Sigmoid colon (tissue), 4 donors: ENCODE measurements around the gene CD53.

Experiments
- EP300 ChIP-seq, 4 donors: sonication (generic); formaldehyde crosslinking; IDR thresholded peaks; one replicate each; pipeline ENCODE4 v1.6.1; 2017; ENCODE audit warnings: antibody characterized with exemption in 4 of 4
- POLR2A ChIP-seq, 2 donors: fragments of 450-650 bp; IDR thresholded peaks; one replicate each; pipeline ENCODE4 v1.6.1; 2016; ENCODE audit warnings: antibody characterized with exemption in 2 of 2, mild to moderate bottlenecking in 2 of 2, moderate library complexity in 2 of 2
- TF ChIP-seq, protein P1 (sequence below), 4 experiments: fragments of 450-650 bp in 3 of 4; fragments of 200-600 bp in 1 of 4; IDR thresholded peaks; one replicate each; pipeline ENCODE4 v1.5.1; 2016 to 2019; ENCODE audit warnings: antibody characterized with exemption in 4 of 4, mild to moderate bottlenecking in 3 of 4, moderate library complexity in 2 of 4

GRCh38 chr1:110928904-110929303, 56.0 kb downstream of the CD53 start:
- TF ChIP-seq, protein P1, sequence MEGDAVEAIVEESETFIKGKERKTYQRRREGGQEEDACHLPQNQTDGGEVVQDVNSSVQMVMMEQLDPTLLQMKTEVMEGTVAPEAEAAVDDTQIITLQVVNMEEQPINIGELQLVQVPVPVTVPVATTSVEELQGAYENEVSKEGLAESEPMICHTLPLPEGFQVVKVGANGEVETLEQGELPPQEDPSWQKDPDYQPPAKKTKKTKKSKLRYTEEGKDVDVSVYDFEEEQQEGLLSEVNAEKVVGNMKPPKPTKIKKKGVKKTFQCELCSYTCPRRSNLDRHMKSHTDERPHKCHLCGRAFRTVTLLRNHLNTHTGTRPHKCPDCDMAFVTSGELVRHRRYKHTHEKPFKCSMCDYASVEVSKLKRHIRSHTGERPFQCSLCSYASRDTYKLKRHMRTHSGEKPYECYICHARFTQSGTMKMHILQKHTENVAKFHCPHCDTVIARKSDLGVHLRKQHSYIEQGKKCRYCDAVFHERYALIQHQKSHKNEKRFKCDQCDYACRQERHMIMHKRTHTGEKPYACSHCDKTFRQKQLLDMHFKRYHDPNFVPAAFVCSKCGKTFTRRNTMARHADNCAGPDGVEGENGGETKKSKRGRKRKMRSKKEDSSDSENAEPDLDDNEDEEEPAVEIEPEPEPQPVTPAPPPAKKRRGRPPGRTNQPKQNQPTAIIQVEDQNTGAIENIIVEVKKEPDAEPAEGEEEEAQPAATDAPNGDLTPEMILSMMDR (IDR thresholded peaks at IDR 0.05), result no peak
- TF ChIP-seq POLR2A (IDR thresholded peaks at IDR 0.05) (no peak), EP300 (IDR thresholded peaks at IDR 0.05) (no peak)
